ENCODE data around the gene MYOF.

- no peak for TF ChIP-seq CTCF (IDR thresholded peaks at IDR 0.05)
- no peak for TF ChIP-seq ZFX (IDR thresholded peaks at IDR 0.05; ENCODE audit: borderline replicate concordance)
These were observed 18.2 kb downstream of the MYOF start for GRCh38 chr10:93463723-93464476.
